ENCODE measurements around the gene KCNA2.

Gene KCNA2

DNA sequence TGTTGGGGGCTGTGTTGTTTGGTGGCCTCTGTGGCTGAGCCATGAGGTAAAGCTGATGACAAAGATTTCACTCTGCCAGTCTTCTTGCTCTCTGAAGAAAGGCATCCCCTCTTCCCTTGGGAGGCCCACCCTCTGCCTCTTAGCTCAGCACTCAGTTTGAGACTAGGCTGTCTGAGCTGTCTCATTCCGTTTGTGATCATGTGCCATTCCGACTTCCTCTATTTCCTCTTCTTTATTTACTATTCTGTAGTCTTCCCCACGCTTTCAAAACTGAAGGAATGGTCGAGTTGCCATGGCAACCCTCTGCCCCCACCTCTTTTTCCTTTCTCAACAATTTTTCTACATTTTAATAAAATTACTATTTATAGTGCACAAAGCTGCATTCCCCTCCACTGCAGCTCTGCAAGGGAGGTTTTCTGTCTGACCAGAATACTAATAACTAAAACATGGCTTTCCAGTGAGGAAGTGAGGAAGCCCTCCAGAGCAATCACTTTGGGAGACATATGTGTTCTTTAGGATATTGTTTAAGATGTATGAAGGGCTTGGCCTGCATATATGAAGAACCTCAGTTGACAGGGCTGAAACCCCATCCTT lies 37.8 kb upstream of the KCNA2 start:
- Histone ChIP-seq H3K27me3 (ENCODE audit: insufficient read depth, low read length, poor library complexity) (peaks cover 2% of the 10 kb centered on the region), H2AFZ (ENCODE audit: low read depth, low read length) (no peak overlapping the region), H3K36me3 (ENCODE audit: insufficient read depth, low read length) (no peaks in the 10 kb centered on the region), H4K20me1 (ENCODE audit: insufficient read depth, low read length) (no peaks in the 10 kb centered on the region; the same call in 1 of the 2 replicates), H3K27ac (ENCODE audit: low read length) (no peak overlapping the region), H3K4me1 (ENCODE audit: insufficient read depth, low read length) (peaks cover 37% of the 10 kb centered on the region), H3K9me3 (ENCODE audit: insufficient read depth, low read length, severe bottlenecking) (no peaks in the 10 kb centered on the region), H3K9ac (ENCODE audit: low read depth, low read length) (no peak overlapping the region), H3K4me3 (ENCODE audit: low read depth in 1 of 2, low read length in 2 of 2) (no peak overlapping the region), H3K4me2 (ENCODE audit: insufficient read depth, low read length) (no peak overlapping the region), H3K79me2 (ENCODE audit: insufficient read depth, low read length) (no peaks in the 10 kb centered on the region)
- no peak for DNase-seq
- no peak for ATAC-seq (ENCODE audit: insufficient read depth, low read depth)
- no peak for TF ChIP-seq EZH2 (IDR thresholded peaks at IDR 0.05; ENCODE audit: borderline replicate concordance, low read depth, low read length, severe bottlenecking)
- TF ChIP-seq, protein P1, sequence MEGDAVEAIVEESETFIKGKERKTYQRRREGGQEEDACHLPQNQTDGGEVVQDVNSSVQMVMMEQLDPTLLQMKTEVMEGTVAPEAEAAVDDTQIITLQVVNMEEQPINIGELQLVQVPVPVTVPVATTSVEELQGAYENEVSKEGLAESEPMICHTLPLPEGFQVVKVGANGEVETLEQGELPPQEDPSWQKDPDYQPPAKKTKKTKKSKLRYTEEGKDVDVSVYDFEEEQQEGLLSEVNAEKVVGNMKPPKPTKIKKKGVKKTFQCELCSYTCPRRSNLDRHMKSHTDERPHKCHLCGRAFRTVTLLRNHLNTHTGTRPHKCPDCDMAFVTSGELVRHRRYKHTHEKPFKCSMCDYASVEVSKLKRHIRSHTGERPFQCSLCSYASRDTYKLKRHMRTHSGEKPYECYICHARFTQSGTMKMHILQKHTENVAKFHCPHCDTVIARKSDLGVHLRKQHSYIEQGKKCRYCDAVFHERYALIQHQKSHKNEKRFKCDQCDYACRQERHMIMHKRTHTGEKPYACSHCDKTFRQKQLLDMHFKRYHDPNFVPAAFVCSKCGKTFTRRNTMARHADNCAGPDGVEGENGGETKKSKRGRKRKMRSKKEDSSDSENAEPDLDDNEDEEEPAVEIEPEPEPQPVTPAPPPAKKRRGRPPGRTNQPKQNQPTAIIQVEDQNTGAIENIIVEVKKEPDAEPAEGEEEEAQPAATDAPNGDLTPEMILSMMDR (IDR thresholded peaks at IDR 0.05; ENCODE audit: borderline replicate concordance, extremely low read depth, low read length, poor library complexity, severe bottlenecking): no peak

DNA sequence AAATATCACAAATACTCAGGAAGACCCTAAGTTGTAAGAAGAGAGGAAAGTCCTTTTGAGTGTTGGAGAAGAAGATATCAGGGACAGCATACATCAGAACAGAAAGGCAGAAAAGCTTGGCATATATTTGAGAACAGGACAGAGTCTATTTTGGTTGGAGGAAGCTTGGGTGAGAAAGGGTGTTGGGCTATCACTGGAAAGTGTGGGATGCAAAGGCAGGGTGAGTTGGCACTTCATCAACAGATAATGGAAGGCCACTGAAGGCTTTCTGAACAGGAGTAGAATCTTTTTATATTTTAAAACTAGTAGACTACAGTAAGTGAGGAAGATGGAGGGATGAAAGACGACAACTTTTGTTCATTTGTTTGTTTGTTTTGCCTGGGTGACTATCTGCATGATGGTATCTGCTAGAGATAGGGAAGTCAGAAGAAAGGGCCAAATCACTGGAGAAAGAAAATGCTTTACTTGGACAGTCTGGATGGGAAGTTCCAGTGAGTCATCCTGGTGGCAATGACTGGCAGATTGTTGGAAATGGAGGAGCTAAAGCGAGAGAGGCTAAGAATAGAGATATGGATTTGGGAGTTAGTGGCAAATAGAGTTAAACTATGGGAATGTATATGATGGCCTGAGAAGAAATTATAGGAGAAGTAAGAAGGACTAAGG lies 33.7 kb upstream of the KCNA2 start:
- no peak overlapping the region for H3K4me2 ChIP-seq (ENCODE audit: insufficient read depth, low read length)
- H3K9ac ChIP-seq (ENCODE audit: low read depth, low read length): no peak overlapping the region
- no peak overlapping the region for H3K27ac ChIP-seq (ENCODE audit: low read length)
- H4K20me1 ChIP-seq (ENCODE audit: insufficient read depth, low read length): no peaks in the 10 kb centered on the region
- H3K36me3 ChIP-seq (ENCODE audit: insufficient read depth, low read length): no peaks in the 10 kb centered on the region
- no peaks in the 10 kb centered on the region for H3K9me3 ChIP-seq (ENCODE audit: insufficient read depth, low read length, severe bottlenecking)
- DNase-seq: no peak
- no peak for ATAC-seq (ENCODE audit: insufficient read depth, low read depth)
- peaks cover 13% of the 10 kb centered on the region for H3K4me1 ChIP-seq (ENCODE audit: insufficient read depth, low read length)
- no peak overlapping the region for H3K4me3 ChIP-seq (ENCODE audit: low read depth in 1 of 2, low read length in 2 of 2)
- H3K79me2 ChIP-seq (ENCODE audit: insufficient read depth, low read length): no peaks in the 10 kb centered on the region
- no peak overlapping the region for H2AFZ ChIP-seq (ENCODE audit: low read depth, low read length)
- H3K27me3 ChIP-seq (ENCODE audit: insufficient read depth, low read length, poor library complexity): peaks cover 2% of the 10 kb centered on the region
- no peak for TF ChIP-seq EZH2 (IDR thresholded peaks at IDR 0.05; ENCODE audit: borderline replicate concordance, low read depth, low read length, severe bottlenecking)
- TF ChIP-seq, protein P1 (IDR thresholded peaks at IDR 0.05; ENCODE audit: borderline replicate concordance, extremely low read depth, low read length, poor library complexity, severe bottlenecking): no peak

DNA sequence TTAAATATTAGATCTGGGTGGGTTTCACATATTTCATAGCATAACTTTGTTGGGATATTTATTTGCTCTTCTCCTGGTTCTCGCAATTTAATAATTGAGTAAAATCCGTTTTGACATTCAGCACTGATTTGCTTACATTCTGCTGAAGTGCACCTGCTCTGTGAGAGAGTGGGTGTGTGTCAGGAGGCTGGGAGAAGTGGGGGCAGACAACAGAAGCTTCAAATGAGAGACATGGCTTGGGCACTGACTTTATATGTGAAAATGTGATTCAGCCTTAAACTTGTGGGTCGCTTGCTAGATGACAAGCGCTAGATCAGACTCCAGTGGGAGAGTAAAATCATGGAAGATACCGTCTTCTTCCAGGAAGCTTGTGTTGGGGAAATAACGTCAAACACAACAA lies 32.4 kb upstream of the KCNA2 start:
- no peaks in the 10 kb centered on the region for H3K9me3 ChIP-seq (ENCODE audit: insufficient read depth, low read length, severe bottlenecking)

More for the DNA sequence above, 32.4 kb upstream of the KCNA2 start:
- Histone ChIP-seq H2AFZ (ENCODE audit: low read depth, low read length) (no peak overlapping the region), H3K79me2 (ENCODE audit: insufficient read depth, low read length) (no peaks in the 10 kb centered on the region), H4K20me1 (ENCODE audit: insufficient read depth, low read length) (no peaks in the 10 kb centered on the region), H3K9ac (ENCODE audit: low read depth, low read length) (no peak overlapping the region), H3K4me3 (ENCODE audit: low read depth in 1 of 2, low read length in 2 of 2) (no peak overlapping the region), H3K27ac (ENCODE audit: low read length) (no peak overlapping the region), H3K27me3 (ENCODE audit: insufficient read depth, low read length, poor library complexity) (peaks cover under 1% of the 10 kb centered on the region), H3K36me3 (ENCODE audit: insufficient read depth, low read length) (no peaks in the 10 kb centered on the region), H3K4me1 (ENCODE audit: insufficient read depth, low read length) (peaks cover 13% of the 10 kb centered on the region), H3K4me2 (ENCODE audit: insufficient read depth, low read length) (no peak overlapping the region)
- ATAC-seq (ENCODE audit: insufficient read depth, low read depth) (no peak), DNase-seq (no peak)
- TF ChIP-seq EZH2 (IDR thresholded peaks at IDR 0.05; ENCODE audit: borderline replicate concordance, low read depth, low read length, severe bottlenecking): no peak
- TF ChIP-seq, protein P1 (IDR thresholded peaks at IDR 0.05; ENCODE audit: borderline replicate concordance, extremely low read depth, low read length, poor library complexity, severe bottlenecking): no peak

Measured in DND-41 (cell line).